OCI-LY1 (cell line): Measurements from ENCODE around the gene CYB5R3.
"Not testable (repeated sequence)": the region's sequence is repeated elsewhere in the genome, so short reads cannot be mapped to it uniquely, and the experiment has no call there.

Experiments used
- H2AFZ ChIP-seq: fragments of 200-600 bp; sonication (generic), shearing (Covaris generic); 2 replicates; pipeline ENCODE4 v1.6.0; 2014; ENCODE audit warnings: antibody characterized with exemption, mild to moderate bottlenecking, low read length
- H3F3A ChIP-seq: fragments of 200-600 bp; sonication (generic), shearing (Covaris generic); 2 replicates; pipeline ENCODE4 v1.6.0; 2014; ENCODE audit warnings: mild to moderate bottlenecking, antibody characterized with exemption, low read length, moderate library complexity; ENCODE audit not compliant: insufficient read depth
- H3K27ac ChIP-seq: fragments of 200-600 bp; sonication (generic); 2 replicates; pipeline ENCODE4 v1.5.1; 2014; ENCODE audit warnings: low read length, mixed run types, mild to moderate bottlenecking, low read depth; ENCODE audit not compliant: poor library complexity, severe bottlenecking
- H3K27me3 ChIP-seq: fragments of 200-600 bp; sonication (generic); 2 replicates; pipeline ENCODE4 v1.6.0; 2014; ENCODE audit warnings: antibody characterized with exemption, mild to moderate bottlenecking, low read length, moderate library complexity; ENCODE audit not compliant: insufficient read depth
- H3K36me3 ChIP-seq: fragments of 200-600 bp; sonication (generic); 2 replicates; pipeline ENCODE4 v1.6.1; 2014; ENCODE audit warnings: mild to moderate bottlenecking, antibody characterized with exemption, low read length, moderate library complexity, mixed read lengths; ENCODE audit not compliant: insufficient read depth
- H3K4me1 ChIP-seq: fragments of 200-600 bp; sonication (generic); 2 replicates; pipeline ENCODE4 v1.5.1; 2014; ENCODE audit warnings: mild to moderate bottlenecking, low read length, moderate library complexity; ENCODE audit not compliant: insufficient read depth, severe bottlenecking
- H3K4me2 ChIP-seq: fragments of 200-600 bp; sonication (generic), shearing (Covaris generic); 2 replicates; pipeline ENCODE4 v1.6.1; 2014; ENCODE audit warnings: low read length
- H3K4me3 ChIP-seq: fragments of 200-600 bp; sonication (generic); 2 replicates; pipeline ENCODE4 v1.5.1; 2014; ENCODE audit warnings: low read length, low read depth, mild to moderate bottlenecking, mixed read lengths; ENCODE audit not compliant: poor library complexity, severe bottlenecking
- H3K79me2 ChIP-seq: fragments of 200-600 bp; shearing (Covaris generic); 2 replicates; pipeline ENCODE4 v1.6.1; 2016; ENCODE audit warnings: mixed run types, low read length, mixed read lengths; ENCODE audit not compliant: insufficient read depth
- H3K9ac ChIP-seq: fragments of 200-600 bp; sonication (generic), shearing (Covaris generic); 2 replicates; pipeline ENCODE4 v1.6.1; 2014; ENCODE audit warnings: mild to moderate bottlenecking, low read length, mixed read lengths
- H3K9me2 ChIP-seq: fragments of 200-600 bp; sonication (generic), shearing (Covaris generic); 2 replicates; pipeline ENCODE4 v1.6.1; 2014; ENCODE audit warnings: low read depth, mild to moderate bottlenecking, low read length, mixed read lengths
- H3K9me3 ChIP-seq: fragments of 200-600 bp; shearing (Covaris generic); 2 replicates; pipeline ENCODE4 v1.6.1; 2014; ENCODE audit warnings: low read length, mixed read lengths
- H4K20me1 ChIP-seq: fragments of 200-600 bp; sonication (generic), shearing (Covaris generic); 2 replicates; pipeline ENCODE4 v1.6.0; 2016; ENCODE audit warnings: mild to moderate bottlenecking, low read length; ENCODE audit not compliant: insufficient read depth
- CTCF ChIP-seq: fragments of 200-600 bp; sonication (generic), shearing (Covaris generic); IDR thresholded peaks from 2 replicates; pipeline ENCODE4 v1.5.1; 2017; ENCODE audit warnings: mild to moderate bottlenecking, antibody characterized with exemption, low read length, moderate library complexity, mixed read lengths
- EZH2 ChIP-seq: fragments of 200-600 bp; sonication (generic), shearing (Covaris generic); IDR thresholded peaks from 2 replicates; pipeline ENCODE4 v1.8.0; 2017; ENCODE audit warnings: borderline replicate concordance, mixed run types, mild to moderate bottlenecking, antibody characterized with exemption, low read length, moderate library complexity, mixed read lengths

CYB5R3 gene

GRCh38 chr22:42679691-42680090, 30.5 kb upstream of the CYB5R3 start:
- Histone ChIP-seq H3K79me2 (no peaks in the 10 kb centered on the region), H3K27me3 (peaks cover 8% of the 10 kb centered on the region; the same call in 1 of the 2 replicates), H3F3A (no peaks in the 10 kb centered on the region), H3K36me3 (no peaks in the 10 kb centered on the region; the same call in 1 of the 2 replicates), H3K4me3 (no peak overlapping the region), H3K27ac (no peak overlapping the region), H3K4me2 (no peak overlapping the region), H3K4me1 (no peaks in the 10 kb centered on the region), H3K9me2 (no peaks in the 10 kb centered on the region), H3K9me3 (peaks cover 10% of the 10 kb centered on the region; the same call in 1 of the 2 replicates), H3K9ac (no peak overlapping the region), H4K20me1 (no peaks in the 10 kb centered on the region), H2AFZ (no peak overlapping the region)
- TF ChIP-seq EZH2 (no peak), CTCF (no peak)

- no peak overlapping the region for H3K9ac ChIP-seq
- H3K27ac ChIP-seq: no peak overlapping the region
- no peak for TF ChIP-seq CTCF
- no peak for TF ChIP-seq EZH2
- H3K4me3 ChIP-seq: no peak overlapping the region
- no peak overlapping the region for H2AFZ ChIP-seq
- H3K36me3 ChIP-seq: no peaks in the 10 kb centered on the region; the same call in 1 of the 2 replicates
- H4K20me1 ChIP-seq: no peaks in the 10 kb centered on the region
- H3K4me2 ChIP-seq: no peak overlapping the region
- H3F3A ChIP-seq: no peaks in the 10 kb centered on the region
- no peaks in the 10 kb centered on the region for H3K79me2 ChIP-seq
- H3K4me1 ChIP-seq: no peaks in the 10 kb centered on the region
- H3K27me3 ChIP-seq: peaks cover 8% of the 10 kb centered on the region; the same call in 1 of the 2 replicates
- peaks cover 10% of the 10 kb centered on the region; the same call in 1 of the 2 replicates for H3K9me3 ChIP-seq
- no peaks in the 10 kb centered on the region for H3K9me2 ChIP-seq
Measured at GRCh38 chr22:42678894-42679293, 29.7 kb upstream of the CYB5R3 start.

- H3K4me3 ChIP-seq, H3K4me1 ChIP-seq, H3K27ac ChIP-seq, H3K9me3 ChIP-seq, H4K20me1 ChIP-seq, H3K9ac ChIP-seq, H3K9me2 ChIP-seq, H2AFZ ChIP-seq, H3K27me3 ChIP-seq, H3K4me2 ChIP-seq, H3F3A ChIP-seq, H3K36me3 ChIP-seq, H3K79me2 ChIP-seq: not testable (repeated sequence)
Measured at GRCh38 chr22:42677936-42678335, 28.7 kb upstream of the CYB5R3 start.

- Histone ChIP-seq H3F3A (no peaks in the 10 kb centered on the region), H3K4me2 (no peak overlapping the region), H3K9me3 (peaks cover 10% of the 10 kb centered on the region; the same call in 1 of the 2 replicates), H4K20me1 (no peaks in the 10 kb centered on the region), H3K4me3 (no peak overlapping the region), H3K79me2 (no peaks in the 10 kb centered on the region), H3K4me1 (peaks cover 5% of the 10 kb centered on the region), H3K27ac (no peak overlapping the region), H2AFZ (no peak overlapping the region), H3K9ac (no peak overlapping the region), H3K27me3 (peaks cover 5% of the 10 kb centered on the region; the same call in 1 of the 2 replicates), H3K9me2 (no peaks in the 10 kb centered on the region), H3K36me3 (no peaks in the 10 kb centered on the region; the same call in 1 of the 2 replicates)
- no peak for TF ChIP-seq EZH2
- no peak for TF ChIP-seq CTCF
Measured at GRCh38 chr22:42676059-42676607, 26.9 kb upstream of the CYB5R3 start.
